Neuron (in vitro differentiated cells): Measurements from ENCODE around the gene EIF4G2.

Experiments used
- H2AFZ ChIP-seq: one replicate; pipeline ENCODE4 v1.6.1; 2013; ENCODE audit warnings: low read depth, mild to moderate bottlenecking, inconsistent platforms, low read length, moderate library complexity
- H3K27me3 ChIP-seq: one replicate; pipeline ENCODE4 v1.6.1; 2013; ENCODE audit warnings: low read length; ENCODE audit not compliant: insufficient read depth
- H3K36me3 ChIP-seq: one replicate; pipeline ENCODE4 v1.6.1; 2013; ENCODE audit warnings: low read length; ENCODE audit not compliant: insufficient read depth
- H3K4me1 ChIP-seq: one replicate; pipeline ENCODE4 v1.6.1; 2013; ENCODE audit warnings: low read length; ENCODE audit not compliant: insufficient read depth
- H3K4me3 ChIP-seq: 2 replicates; pipeline ENCODE4 v1.5.1; 2013; ENCODE audit warnings: mild to moderate bottlenecking, low read length, moderate library complexity
- H3K9me3 ChIP-seq: one replicate; pipeline ENCODE4 v1.6.1; 2013; ENCODE audit warnings: low read length

The EIF4G2 gene

DNA sequence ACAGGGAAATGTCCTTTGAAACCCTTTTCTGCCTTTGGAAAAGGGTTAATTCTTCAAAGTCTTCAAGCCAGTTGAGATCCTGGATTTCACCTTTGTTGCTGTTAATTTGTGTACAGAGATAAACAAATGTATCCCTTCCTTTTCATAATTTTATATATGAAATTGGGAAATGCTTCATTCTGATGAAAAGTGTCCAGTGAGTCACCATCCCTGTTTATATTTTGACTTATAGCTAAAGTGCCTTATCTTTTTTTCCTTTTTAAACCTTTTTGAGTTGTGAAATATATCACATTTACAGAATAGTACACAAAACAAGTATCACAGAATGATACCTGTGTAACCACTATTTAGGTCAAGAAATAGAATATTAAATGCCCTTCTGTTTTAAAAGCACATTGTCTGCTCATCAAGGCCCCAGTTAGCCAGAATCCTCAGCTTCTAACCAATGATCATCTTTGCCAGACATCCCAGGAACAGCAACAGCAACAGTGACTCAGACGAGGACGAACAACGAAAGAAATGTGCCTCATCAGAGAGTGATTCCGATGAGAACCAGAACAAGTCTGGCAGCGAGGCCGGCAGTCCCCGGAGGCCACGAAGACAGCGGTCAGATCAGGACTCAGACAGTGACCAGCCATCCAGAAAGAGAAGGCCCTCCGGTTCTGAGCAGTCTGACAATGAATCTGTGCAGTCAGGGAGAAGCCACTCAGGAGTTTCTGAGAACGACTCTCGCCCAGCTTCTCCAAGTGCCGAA, 30.3 kb downstream of the EIF4G2 start:
- H3K27me3 ChIP-seq: no peaks in the 10 kb centered on the region
- no peaks in the 10 kb centered on the region for H3K4me1 ChIP-seq
- no peak overlapping the region for H3K4me3 ChIP-seq
- no peaks in the 10 kb centered on the region for H3K9me3 ChIP-seq
- H3K36me3 ChIP-seq: peaks cover 64% of the 10 kb centered on the region
- no peak overlapping the region for H2AFZ ChIP-seq

DNA sequence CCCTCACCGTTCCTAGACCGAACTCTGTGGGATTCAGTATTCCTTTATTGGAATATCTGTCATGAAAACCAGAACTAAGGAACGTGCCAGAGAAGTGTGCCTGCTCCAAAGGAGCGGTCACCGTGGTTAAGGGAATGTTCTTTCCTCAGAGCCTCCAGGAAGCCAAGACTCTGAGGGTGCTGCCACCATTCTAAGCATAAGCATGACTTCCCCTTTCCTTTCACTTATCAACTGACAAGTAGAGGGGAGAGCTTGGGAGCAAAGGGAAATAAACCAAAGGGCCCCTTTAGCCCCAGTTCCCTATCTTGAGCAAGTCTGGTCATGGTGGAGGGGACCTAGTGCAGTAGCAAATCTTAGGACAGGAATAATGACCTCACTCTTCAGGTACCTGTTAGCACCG, 30.9 kb downstream of the EIF4G2 start:
- Histone ChIP-seq H2AFZ (no peak overlapping the region), H3K4me3 (no peak overlapping the region), H3K36me3 (peaks cover 70% of the 10 kb centered on the region), H3K9me3 (no peaks in the 10 kb centered on the region), H3K4me1 (no peaks in the 10 kb centered on the region), H3K27me3 (no peaks in the 10 kb centered on the region)

DNA sequence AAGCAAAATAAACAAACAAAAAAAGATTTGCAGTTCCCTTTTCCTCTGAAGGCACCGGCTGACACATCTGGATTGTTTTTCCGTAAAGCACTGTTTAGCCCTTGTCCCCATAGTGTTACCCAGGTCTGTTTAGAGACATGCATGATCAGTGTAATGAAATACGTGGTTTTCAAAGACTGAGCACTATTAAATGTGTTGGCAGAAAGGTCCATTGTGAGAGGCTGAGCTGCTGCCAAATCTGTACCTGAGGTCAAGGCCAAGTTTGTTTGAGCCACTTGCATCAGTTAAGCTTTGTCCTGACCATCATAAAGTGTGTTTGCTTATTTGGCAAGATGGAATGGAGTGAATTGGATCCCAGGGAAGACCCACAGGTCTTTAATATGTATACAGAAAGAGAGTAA, 31.3 kb downstream of the EIF4G2 start:
- Histone ChIP-seq H3K9me3 (no peaks in the 10 kb centered on the region), H3K4me3 (no peak overlapping the region), H3K36me3 (peaks cover 74% of the 10 kb centered on the region)

DNA sequence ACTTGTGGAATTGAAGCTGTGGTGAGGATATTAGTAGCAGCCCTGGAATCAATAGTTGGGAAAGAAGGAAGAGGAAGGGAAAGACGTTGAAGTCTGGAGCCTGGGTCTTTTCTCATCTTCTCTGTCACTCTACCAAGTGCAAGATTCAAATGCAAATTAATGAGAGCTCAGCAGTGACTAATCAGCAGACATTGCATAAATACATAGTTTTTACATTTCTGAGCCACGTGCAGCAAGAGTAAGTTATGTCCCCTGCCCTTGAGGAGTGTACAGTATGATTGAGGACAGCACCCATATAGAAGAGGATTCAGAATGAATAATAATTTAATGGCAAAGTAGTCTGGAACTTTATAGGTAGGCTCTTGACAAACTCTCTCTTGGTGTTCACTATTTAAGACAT, 33.9 kb downstream of the EIF4G2 start:
- peaks cover 92% of the 10 kb centered on the region for H3K36me3 ChIP-seq
- H3K27me3 ChIP-seq: no peaks in the 10 kb centered on the region

More for the DNA sequence above, 31.3 kb downstream of the EIF4G2 start:
- no peaks in the 10 kb centered on the region for H3K4me1 ChIP-seq
- H2AFZ ChIP-seq: no peak overlapping the region
- H3K27me3 ChIP-seq: no peaks in the 10 kb centered on the region

DNA sequence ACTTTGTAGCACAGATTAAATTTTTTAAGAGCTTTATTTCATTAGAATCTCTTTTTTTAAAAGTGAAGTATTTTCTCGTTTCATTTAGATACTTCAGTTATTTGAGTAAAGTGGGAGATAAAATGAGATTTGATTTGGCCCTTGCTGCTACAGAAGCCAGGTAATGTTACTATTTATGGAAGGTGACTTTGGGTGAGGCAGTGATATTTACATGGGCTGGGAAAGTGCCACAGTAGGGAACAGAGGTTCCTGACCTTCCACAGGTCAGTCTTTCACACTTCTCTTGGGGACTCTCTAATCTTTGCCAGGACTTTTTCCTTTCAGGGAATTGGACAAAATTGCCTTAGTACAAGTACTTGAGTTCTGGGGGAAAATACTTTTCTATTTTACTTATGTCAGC, 37.3 kb downstream of the EIF4G2 start:
- Histone ChIP-seq H3K9me3 (no peaks in the 10 kb centered on the region), H2AFZ (no peak overlapping the region), H3K4me3 (no peak overlapping the region), H3K36me3 (peaks cover 76% of the 10 kb centered on the region), H3K27me3 (no peaks in the 10 kb centered on the region), H3K4me1 (no peaks in the 10 kb centered on the region)

More for the DNA sequence above, 33.9 kb downstream of the EIF4G2 start:
- Histone ChIP-seq H2AFZ (no peak overlapping the region), H3K4me1 (no peaks in the 10 kb centered on the region), H3K4me3 (no peak overlapping the region), H3K9me3 (no peaks in the 10 kb centered on the region)

DNA sequence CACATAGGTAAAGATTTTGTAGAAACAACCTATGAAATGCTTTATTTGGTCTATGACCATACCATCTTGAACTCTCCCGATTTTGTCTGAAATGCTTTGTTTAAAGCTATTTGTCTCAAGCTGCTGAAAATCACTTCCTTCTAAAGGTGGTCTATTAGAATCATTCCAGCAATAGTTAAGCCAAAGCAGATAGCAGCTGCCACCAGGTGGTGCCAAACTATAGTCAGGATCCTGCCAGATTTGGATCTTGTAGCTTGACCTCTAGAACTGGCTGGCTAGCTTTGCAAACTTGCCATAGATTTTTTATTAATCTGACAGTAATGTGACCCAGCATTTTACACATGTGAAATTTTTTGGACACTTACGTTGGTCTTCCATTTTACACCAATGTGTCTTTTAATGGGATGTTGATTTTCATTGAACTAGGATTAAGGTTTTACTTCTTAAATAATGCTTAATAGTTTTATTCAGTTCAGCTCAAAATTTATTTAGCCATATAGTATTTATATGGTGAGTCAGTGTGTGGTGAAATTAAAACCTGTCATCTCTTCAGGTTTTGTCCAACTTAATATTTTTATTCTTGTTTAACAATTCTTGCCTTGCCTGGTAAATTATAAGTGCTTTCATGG, 38.0 kb downstream of the EIF4G2 start:
- Histone ChIP-seq H2AFZ (no peak overlapping the region), H3K4me1 (no peaks in the 10 kb centered on the region), H3K27me3 (no peaks in the 10 kb centered on the region), H3K4me3 (no peak overlapping the region), H3K36me3 (peaks cover 77% of the 10 kb centered on the region), H3K9me3 (no peaks in the 10 kb centered on the region)

DNA sequence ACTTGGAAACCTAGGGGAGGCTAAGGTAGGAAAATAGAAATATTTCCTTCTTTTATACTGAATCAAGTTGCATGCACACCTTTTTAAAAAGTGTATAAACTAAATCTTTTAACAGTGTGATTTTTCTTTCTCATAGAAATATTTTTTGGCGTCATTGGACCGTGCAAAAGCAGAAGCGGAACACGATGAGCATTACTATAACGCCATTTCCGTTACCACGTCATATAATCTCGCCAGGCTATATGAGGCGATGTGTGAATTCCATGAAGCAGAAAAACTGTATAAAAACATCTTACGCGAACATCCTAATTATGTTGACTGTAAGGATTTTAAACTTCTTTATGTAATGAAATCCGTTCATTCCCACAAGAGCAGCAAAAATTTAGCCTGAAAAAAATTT, 44.3 kb downstream of the EIF4G2 start:
- H3K9me3 ChIP-seq: no peaks in the 10 kb centered on the region
- peaks cover 77% of the 10 kb centered on the region for H3K36me3 ChIP-seq
- no peak overlapping the region for H3K4me3 ChIP-seq
- no peaks in the 10 kb centered on the region for H3K4me1 ChIP-seq
- no peak overlapping the region for H2AFZ ChIP-seq
- no peaks in the 10 kb centered on the region for H3K27me3 ChIP-seq

DNA sequence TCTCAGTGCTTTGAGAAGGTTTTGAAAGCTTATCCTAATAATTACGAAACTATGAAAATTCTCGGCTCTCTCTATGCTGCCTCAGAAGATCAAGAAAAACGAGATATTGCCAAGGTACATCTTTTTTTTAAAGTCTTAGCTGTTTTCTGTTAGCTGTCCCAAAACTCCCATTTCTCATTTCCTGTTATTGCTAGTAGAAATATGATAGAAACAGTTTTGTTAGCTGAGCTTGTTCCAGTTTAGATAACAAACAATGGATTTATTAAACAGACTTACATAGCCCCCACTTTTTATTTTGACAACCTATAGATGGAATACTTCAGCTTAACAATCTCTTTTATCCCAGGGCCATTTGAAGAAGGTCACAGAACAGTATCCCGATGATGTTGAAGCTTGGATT, 45.0 kb downstream of the EIF4G2 start:
- Histone ChIP-seq H3K27me3 (no peaks in the 10 kb centered on the region), H2AFZ (no peak overlapping the region), H3K4me1 (no peaks in the 10 kb centered on the region), H3K9me3 (no peaks in the 10 kb centered on the region), H3K36me3 (peaks cover 84% of the 10 kb centered on the region), H3K4me3 (no peak overlapping the region)

DNA sequence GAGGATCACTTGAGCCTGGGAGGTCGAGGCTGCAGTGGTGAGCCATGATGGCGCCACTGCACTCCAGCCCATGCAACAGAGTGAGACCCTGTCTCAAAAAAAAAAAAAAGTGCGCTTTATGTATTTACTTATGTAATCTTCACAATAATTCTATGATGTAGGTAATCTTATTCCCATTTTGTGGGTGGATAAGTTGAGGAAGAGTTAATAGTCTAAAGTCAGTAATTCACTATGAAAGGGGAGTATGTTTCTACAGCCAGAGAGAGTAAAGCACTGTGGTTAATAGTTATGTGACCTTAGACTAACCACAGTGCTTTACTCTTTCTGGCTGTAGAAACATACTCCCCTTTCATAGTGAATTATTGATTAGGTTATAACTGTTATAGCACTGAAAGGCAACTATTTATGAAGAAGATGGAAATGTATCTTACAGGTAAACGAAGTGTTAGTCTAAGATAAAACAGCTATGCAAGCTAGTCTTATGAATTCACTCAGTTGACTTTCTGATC, 45.8 kb downstream of the EIF4G2 start:
- no peaks in the 10 kb centered on the region for H3K4me1 ChIP-seq
- no peak overlapping the region for H2AFZ ChIP-seq
- peaks cover 91% of the 10 kb centered on the region for H3K36me3 ChIP-seq
- no peaks in the 10 kb centered on the region for H3K9me3 ChIP-seq
- no peak overlapping the region for H3K4me3 ChIP-seq
- no peaks in the 10 kb centered on the region for H3K27me3 ChIP-seq

DNA sequence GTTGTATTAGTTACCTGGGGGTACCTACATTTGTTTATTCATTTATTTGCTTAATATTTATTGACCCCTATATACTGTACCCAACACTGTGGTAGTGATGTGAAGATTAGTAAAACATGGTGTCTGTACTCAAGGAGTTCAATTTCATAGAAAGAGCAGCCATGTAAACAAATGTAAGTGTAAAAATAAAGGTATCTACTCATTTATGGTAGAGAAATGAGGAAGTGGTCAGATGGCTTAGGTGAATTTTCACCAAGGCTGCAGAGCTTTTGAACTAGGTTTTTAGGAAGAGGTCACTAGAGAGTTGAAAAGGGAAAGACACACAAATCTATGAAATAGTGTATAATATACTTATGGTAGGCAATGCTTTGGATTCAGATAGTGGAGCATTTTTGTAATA, 46.5 kb downstream of the EIF4G2 start:
- H3K36me3 ChIP-seq: peaks cover 91% of the 10 kb centered on the region
- no peaks in the 10 kb centered on the region for H3K4me1 ChIP-seq
- H3K27me3 ChIP-seq: no peaks in the 10 kb centered on the region

DNA sequence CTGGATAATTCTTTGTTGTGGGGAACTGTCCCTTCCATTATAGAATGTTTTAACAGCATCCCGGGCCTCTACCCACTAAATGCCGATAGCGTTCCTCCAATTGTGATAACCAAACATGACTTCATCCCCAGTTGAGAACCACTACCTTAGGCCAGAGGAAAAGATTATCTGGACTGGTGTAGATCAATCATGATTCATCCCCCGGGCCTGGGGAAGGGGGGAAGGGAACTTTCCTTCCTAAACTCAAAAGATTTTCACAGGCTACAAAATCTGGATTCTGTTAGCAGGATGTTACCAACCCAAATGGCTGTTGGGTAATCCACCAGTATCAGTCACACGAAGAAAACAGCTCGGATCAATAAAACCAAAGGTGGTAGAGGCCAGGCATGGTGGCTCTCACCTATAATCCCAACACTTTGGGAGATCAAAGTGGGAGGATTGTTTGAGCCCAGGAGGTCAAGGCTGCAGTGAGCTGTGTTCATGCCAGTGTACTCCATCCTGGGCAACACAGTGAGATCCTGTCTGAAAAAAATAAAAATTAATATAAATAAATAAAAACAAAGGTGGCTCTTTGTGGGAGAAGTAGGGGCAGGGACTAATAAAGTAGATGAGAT, 47.5 kb downstream of the EIF4G2 start:
- Histone ChIP-seq H3K36me3 (peaks cover 87% of the 10 kb centered on the region), H3K27me3 (no peaks in the 10 kb centered on the region)

More for the DNA sequence above, 46.5 kb downstream of the EIF4G2 start:
- no peak overlapping the region for H2AFZ ChIP-seq
- H3K9me3 ChIP-seq: no peaks in the 10 kb centered on the region
- H3K4me3 ChIP-seq: no peak overlapping the region

DNA sequence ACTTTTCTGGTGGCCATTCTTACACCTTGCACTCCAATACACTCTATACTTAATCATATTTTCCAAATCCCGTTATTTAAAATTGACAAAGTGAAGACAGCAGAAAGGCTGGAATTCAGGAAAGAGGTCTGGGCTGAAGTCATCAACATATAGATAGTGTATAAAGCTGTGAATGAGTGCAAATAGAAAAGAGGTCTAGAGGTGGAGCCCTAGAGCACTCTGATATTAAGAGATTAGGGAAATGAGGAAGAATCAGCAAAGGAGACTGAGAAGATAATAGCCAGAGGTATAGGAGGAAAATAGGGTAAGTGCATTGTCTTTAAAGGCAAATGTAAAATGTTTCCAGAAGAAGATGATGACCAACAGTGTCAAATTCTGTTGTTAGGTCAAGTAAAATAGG, 49.8 kb downstream of the EIF4G2 start:
- Histone ChIP-seq H3K27me3 (no peaks in the 10 kb centered on the region), H3K4me1 (no peaks in the 10 kb centered on the region), H2AFZ (no peak overlapping the region), H3K36me3 (peaks cover 86% of the 10 kb centered on the region), H3K9me3 (no peaks in the 10 kb centered on the region), H3K4me3 (no peak overlapping the region)

More for the DNA sequence above, 47.5 kb downstream of the EIF4G2 start:
- Histone ChIP-seq H3K4me1 (no peaks in the 10 kb centered on the region), H2AFZ (no peak overlapping the region), H3K9me3 (no peaks in the 10 kb centered on the region), H3K4me3 (no peak overlapping the region)

DNA sequence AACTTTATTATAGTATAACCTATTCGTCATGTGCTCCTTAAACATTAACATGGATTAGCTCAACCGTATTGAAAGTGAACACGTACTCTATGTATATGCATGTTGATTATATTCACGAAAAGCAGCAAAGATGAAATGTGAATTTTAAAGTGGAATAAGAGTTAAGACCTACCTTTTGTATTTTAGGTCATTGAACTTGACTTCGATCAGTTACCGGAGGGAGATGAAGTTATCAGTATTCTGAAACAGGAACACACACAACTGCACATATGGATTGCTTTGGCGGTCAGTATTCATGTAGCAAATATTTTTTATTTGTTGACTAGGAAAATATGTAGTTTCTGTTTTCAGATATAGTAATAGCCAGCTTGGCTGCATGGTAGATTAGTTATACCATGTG, 56.2 kb downstream of the EIF4G2 start:
- Histone ChIP-seq H2AFZ (no peak overlapping the region), H3K27me3 (no peaks in the 10 kb centered on the region), H3K4me1 (peaks cover 5% of the 10 kb centered on the region), H3K4me3 (peak overlapping the region; percentile 94), H3K9me3 (no peaks in the 10 kb centered on the region), H3K36me3 (peaks cover 32% of the 10 kb centered on the region)
